HG03432 (cell line): Measurements from ENCODE around the gene BPGM.

ENCODE experiments used
- ATAC-seq: cut with Tn5 transposase; IDR thresholded peaks from one replicate; pipeline ENCODE4 v1.9.1; 2021; ENCODE audit warnings: mild to moderate bottlenecking, moderate library complexity; ENCODE audit not compliant: unreplicated experiment

BPGM gene

GRCh38 chr7:134718211-134718875, 71.7 kb downstream of the BPGM start:
- ATAC-seq: no peak

- no peak for ATAC-seq
Observed at GRCh38 chr7:134720091-134720935, 73.7 kb downstream of the BPGM start.

GRCh38 chr7:134721171-134721570, 74.5 kb downstream of the BPGM start:
- no peak for ATAC-seq

GRCh38 chr7:134722786-134723322, 76.2 kb downstream of the BPGM start:
- ATAC-seq: no peak

- no peak for ATAC-seq
Observed at GRCh38 chr7:134723892-134724291, 77.2 kb downstream of the BPGM start.

- ATAC-seq: peak; percentile 54
Observed at GRCh38 chr7:134724606-134725005, 78.0 kb downstream of the BPGM start.

- no peak for ATAC-seq
Observed at GRCh38 chr7:134726581-134726980, 79.9 kb downstream of the BPGM start.

GRCh38 chr7:134727711-134728110, 81.1 kb downstream of the BPGM start:
- ATAC-seq: no peak
